ENCODE measurements around the gene ZBTB16.
A peak's percentile ranks its signal among the peaks of the same experiment; 100 is the strongest.

ZBTB16 gene

DNA sequence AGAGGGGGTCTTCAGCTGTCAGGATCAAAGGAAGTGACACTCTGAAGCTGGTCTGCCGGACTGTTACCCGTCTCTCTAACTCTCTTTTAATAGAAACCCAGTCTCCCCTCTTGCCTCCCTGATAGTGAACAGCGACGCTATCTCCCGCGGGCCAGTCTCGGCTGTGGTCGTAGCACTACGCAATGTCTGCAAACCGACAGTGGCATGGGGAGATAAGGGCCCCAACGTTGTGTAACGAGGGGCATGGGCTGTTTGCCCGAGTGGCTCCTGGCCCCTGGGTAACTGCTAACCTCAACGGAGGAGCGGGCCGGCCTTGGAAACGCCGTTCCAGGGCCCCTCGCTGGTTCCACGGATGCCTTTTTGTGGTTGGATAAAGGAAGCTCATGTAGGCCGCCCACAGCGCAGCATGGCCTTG lies 23.3 kb downstream of the ZBTB16 start:
- TF ChIP-seq MYC (IDR thresholded peaks at IDR 0.05; ENCODE audit: low read depth, low read length): peak; percentile 93
- TF ChIP-seq, protein P1, sequence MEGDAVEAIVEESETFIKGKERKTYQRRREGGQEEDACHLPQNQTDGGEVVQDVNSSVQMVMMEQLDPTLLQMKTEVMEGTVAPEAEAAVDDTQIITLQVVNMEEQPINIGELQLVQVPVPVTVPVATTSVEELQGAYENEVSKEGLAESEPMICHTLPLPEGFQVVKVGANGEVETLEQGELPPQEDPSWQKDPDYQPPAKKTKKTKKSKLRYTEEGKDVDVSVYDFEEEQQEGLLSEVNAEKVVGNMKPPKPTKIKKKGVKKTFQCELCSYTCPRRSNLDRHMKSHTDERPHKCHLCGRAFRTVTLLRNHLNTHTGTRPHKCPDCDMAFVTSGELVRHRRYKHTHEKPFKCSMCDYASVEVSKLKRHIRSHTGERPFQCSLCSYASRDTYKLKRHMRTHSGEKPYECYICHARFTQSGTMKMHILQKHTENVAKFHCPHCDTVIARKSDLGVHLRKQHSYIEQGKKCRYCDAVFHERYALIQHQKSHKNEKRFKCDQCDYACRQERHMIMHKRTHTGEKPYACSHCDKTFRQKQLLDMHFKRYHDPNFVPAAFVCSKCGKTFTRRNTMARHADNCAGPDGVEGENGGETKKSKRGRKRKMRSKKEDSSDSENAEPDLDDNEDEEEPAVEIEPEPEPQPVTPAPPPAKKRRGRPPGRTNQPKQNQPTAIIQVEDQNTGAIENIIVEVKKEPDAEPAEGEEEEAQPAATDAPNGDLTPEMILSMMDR (IDR thresholded peaks at IDR 0.05; ENCODE audit: low read depth, low read length): no peak
- TF ChIP-seq, protein P2, sequence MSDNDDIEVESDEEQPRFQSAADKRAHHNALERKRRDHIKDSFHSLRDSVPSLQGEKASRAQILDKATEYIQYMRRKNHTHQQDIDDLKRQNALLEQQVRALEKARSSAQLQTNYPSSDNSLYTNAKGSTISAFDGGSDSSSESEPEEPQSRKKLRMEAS (IDR thresholded peaks at IDR 0.05; ENCODE audit: low read depth, low read length): peak; percentile 83
- peak; percentile 53 for TF ChIP-seq POLR2A (IDR thresholded peaks at IDR 0.05; ENCODE audit: extremely low read depth, insufficient read length)
- DNase-seq (ENCODE audit: low read depth): peak; percentile 100
- H3K4me3 ChIP-seq (ENCODE audit: low read depth, low read length): peak overlapping the region; percentile 61

DNA sequence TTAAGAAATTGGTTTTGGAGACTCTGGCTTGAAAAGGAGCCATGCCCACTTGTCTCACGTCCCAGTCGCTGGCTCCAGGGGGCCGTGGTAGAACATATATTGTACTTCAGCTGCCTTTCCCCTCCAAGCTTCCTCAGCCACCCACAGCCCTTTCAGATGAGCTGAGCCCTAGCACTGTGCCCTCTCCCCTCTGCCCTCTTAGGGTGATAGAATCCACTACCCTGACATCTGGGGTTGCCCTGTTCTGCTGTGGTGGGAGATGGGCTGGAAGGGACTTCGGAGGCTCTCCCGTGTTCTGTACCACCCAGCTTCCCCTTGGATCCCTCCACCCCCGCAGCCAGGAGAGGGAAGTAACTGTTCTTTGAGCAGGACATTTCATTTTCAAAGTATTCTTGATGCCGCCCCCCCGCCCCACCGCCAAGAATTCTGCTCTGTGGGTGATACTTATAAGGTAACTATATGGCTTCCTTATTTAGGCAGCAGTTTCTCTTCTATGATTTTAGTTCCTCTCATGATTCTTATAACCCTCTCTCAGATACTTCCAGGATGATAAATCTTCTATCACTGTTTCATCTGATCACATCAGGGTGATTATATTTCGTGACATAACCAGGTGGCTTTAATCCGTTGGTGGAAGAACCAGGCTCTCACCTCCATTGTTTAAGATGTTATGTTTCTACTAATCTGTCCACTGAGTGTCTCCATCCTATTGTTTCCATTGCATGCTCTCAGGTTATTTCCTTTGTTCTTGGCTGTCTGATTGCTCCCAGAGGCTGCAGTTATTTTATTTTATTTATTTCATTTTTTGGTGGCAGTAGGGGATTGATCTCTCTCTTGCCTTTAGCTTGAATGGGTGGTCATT lies 24.1 kb downstream of the ZBTB16 start:
- peak; percentile 87 for DNase-seq (ENCODE audit: low read depth)
- peak overlapping the region; percentile 61 for H3K4me3 ChIP-seq (ENCODE audit: low read depth, low read length)
- TF ChIP-seq, protein P2 (IDR thresholded peaks at IDR 0.05; ENCODE audit: low read depth, low read length): no peak
- TF ChIP-seq POLR2A (IDR thresholded peaks at IDR 0.05; ENCODE audit: extremely low read depth, insufficient read length) (no peak), MYC (IDR thresholded peaks at IDR 0.05; ENCODE audit: low read depth, low read length) (no peak)
- TF ChIP-seq, protein P1 (IDR thresholded peaks at IDR 0.05; ENCODE audit: low read depth, low read length): no peak

DNA sequence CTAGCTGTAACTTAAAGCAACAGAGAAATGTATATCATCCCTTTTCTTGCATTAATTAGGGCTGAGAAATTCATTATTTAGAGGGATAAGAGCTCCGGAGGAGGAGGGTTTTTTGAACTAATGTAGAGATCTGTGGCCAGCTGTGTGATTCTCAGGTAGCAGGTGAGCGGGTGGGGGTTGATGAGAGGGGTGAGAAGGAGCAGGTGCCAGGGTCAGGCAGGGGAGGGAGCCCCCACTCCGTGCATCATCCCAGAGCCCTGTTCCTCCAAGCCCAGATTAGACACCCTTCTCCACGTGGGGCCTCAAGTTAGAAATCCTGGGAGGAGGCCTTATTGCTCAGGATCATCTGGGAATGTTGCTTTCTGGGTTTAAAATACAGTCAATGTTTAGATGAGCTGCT lies 24.9 kb downstream of the ZBTB16 start:
- peak overlapping the region; percentile 61 for H3K4me3 ChIP-seq (ENCODE audit: low read depth, low read length)
- TF ChIP-seq, protein P1 (IDR thresholded peaks at IDR 0.05; ENCODE audit: low read depth, low read length): no peak
- TF ChIP-seq, protein P2 (IDR thresholded peaks at IDR 0.05; ENCODE audit: low read depth, low read length): no peak
- TF ChIP-seq POLR2A (IDR thresholded peaks at IDR 0.05; ENCODE audit: extremely low read depth, insufficient read length) (no peak), MYC (IDR thresholded peaks at IDR 0.05; ENCODE audit: low read depth, low read length) (no peak)
- DNase-seq (ENCODE audit: low read depth): no peak

DNA sequence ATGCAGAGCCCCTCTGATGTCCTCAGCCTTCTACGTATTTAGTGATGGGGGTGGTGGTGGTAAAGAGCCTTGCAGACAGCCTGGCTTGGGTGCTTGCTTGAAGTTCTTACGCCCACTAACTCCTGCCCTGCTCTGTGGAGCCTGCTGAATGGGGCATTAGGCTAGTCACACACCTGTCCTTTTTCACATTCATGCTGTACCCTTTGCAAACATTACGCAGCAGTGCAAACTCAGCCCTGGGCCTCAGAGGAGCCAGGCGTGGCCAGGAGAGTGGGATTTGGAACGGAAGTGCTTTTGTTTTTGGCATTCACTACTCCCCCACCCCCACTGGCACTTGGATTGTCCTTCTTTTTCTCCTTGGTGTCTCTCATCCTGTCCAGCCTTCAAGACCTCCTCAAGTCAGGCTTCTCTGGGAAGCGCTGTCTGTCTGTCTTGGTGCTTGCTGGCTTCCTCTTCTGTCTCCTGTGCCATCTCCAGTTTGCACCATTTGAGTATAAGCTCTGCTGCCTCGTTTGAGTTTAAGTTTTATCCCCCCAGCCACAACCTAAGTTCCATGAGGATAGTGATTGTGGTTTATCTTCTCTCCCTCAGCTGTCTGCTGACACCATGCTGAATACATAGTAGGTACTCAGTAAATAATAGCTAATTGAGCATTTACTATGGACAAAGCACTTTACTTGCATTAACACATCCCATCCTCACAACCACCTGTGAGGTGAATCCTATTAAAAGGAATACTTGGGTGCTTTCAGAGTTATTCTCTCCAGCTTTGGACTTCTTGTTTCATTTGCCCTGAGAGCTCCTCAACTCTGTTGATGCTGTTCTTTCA lies 26.7 kb downstream of the ZBTB16 start:
- no peak for DNase-seq (ENCODE audit: low read depth)
- TF ChIP-seq, protein P2 (IDR thresholded peaks at IDR 0.05; ENCODE audit: low read depth, low read length): no peak
- 0 out of 2 replicates have a peak, but pooled peaks have one; percentile 22 for TF ChIP-seq MYC (IDR thresholded peaks at IDR 0.05; ENCODE audit: low read depth, low read length)
- TF ChIP-seq, protein P1 (IDR thresholded peaks at IDR 0.05; ENCODE audit: low read depth, low read length): no peak
- peak overlapping the region; percentile 61 for H3K4me3 ChIP-seq (ENCODE audit: low read depth, low read length)

DNA sequence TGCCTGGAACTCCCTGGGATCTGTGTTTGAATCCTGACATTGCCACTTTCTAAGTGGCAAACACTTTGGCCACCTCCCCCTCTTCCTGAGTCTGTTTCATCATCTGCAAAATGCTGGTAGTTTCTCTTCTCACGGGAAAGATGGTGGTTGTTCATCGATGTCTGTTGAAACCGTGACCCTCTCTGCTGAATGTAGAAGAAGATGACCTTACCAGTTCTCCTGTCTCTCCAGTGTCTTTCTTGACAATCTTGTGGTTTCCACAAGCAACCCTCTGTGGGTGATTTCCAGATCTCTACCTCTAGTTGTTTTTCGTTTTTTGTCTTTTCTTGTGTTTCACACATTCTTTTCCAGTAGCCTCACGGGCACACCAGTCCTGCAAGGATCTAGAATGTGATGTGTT lies 27.5 kb downstream of the ZBTB16 start:
- no peak overlapping the region for H3K4me3 ChIP-seq (ENCODE audit: low read depth, low read length)
- TF ChIP-seq, protein P1 (IDR thresholded peaks at IDR 0.05; ENCODE audit: low read depth, low read length): no peak
- no peak for TF ChIP-seq POLR2A (IDR thresholded peaks at IDR 0.05; ENCODE audit: extremely low read depth, insufficient read length)
- TF ChIP-seq, protein P2 (IDR thresholded peaks at IDR 0.05; ENCODE audit: low read depth, low read length): no peak
- no peak for TF ChIP-seq MYC (IDR thresholded peaks at IDR 0.05; ENCODE audit: low read depth, low read length)
- DNase-seq (ENCODE audit: low read depth): peak; percentile 77

Measured in NB4 (cell line).